GM21447 (cell line): ENCODE results near the gene SLC25A46.
"Not testable (repeated sequence)": the region's sequence is repeated elsewhere in the genome, so short reads cannot be mapped to it uniquely, and the experiment has no call there.

Experiments
- ATAC-seq: cut with Tn5 transposase; IDR thresholded peaks from one replicate; pipeline ENCODE4 v1.9.1; 2021; ENCODE audit not compliant: unreplicated experiment

SLC25A46 gene

DNA sequence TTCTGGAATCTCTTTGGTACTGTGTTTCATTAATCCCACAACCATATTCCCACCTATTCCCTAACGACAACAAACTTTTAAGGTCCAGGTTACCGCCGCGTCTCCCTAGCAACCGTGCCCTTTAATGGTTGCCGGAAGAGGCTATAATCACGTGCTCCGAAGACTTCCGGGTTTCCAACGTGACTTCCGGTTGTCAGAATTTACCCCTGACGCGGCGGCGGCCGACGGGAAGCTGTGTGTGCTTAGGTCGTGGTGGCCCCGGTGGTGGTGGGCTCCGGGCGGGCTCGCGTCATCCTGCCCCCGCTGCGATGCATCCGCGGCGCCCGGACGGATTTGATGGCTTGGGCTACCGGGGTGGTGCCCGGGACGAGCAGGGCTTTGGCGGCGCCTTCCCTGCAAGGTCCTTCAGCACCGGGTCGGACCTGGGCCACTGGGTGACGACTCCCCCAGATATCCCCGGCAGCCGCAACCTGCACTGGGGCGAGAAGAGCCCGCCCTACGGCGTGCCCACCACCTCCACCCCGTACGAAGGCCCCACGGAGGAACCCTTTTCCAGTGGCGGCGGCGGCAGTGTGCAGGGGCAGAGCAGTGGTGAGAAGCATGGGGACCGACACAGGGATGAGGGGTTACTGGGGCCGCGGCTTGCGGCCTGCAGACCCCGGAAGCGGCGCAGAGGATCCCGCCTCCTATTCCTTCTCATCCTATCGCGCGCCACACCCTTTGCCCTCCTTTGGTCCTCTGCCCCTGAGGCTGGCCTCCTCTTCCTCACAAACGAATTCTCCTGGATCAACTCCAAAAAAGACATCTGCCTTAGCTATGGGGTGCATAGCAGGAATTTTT is at the start of gene SLC25A46:
Gene SLC25A46 (plus strand): TSS at position 196 of the 840 bp plus-strand sequence. CDS start 113 bp downstream, at position 309.
- ATAC-seq, result peak; percentile 96

DNA sequence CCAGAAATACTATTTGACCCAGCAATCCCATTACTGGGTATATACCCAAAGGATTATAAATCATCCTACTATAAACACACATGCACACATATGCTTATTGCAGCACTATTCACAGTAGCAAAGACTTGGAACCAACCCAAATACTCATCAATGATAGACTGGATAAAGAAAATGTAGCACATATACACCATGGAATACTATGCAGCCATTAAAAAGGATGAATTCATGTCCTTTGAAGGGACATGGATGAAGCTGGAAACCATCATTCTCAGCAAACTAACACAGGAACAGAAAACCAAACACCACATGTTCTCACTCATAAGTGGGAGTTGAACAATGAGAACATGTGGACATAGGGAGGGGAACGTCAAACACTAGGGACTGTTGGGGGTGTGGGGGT is 48.2 kb upstream of the SLC25A46 start:
- ATAC-seq, result not testable (repeated sequence)

DNA sequence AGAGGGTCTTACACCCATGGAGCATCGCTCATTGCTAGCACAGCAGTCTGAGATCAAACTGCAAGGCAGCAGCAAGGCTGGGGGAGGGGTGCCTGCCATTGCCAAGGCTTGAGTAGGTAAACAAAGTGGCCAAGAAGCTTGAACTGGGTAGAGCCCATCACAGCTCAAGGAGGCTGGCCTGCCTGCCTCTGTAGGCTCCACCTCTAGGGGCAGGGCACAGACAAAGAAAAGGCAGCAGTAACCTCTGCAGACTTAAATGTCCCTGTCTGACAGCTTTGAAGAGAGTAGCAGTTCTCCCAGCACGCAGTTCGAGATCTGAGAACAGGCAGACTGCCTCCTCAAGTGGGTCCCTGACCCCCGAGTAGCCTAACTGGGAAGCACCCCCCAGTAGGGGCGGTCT is 46.1 kb upstream of the SLC25A46 start:
- ATAC-seq, result not testable (repeated sequence)

DNA sequence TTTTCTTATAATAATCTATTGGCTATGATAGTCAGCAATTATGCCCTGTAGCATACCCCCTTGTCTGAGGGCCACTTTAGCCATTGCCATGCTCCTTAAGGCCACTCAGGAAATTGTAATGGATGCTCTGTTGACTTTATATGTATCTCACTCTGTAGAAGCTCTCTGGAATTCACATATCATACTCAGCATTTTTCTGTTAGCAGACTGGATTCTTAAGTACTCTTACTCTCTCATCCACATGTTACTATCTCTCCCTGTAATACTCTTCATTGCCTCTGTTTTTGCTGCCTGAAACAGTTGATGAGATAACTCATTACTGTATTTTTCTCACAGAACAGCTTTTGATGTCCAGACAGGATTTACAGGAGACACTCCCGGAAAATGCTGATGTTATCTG is 36.5 kb upstream of the SLC25A46 start:
- ATAC-seq, result no peak

DNA sequence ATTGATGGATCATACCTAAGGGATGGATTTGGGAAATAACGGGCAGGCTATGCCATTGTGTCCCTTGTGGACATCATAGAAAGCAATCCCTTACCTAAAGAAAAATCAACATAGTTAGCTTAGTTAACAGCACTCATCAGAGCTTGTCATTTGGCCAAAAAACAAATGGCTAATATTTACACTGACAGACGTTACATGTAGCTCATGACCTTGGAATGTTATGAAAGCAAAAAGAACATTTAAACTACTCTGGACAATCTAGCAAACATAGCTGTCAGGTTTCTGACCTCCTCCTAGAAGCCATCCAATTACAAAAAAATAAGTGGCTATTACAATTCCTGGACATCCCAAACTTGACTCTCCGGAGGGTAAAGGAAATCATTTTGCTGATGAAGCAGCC is 36.1 kb upstream of the SLC25A46 start:
- ATAC-seq, result no peak

DNA sequence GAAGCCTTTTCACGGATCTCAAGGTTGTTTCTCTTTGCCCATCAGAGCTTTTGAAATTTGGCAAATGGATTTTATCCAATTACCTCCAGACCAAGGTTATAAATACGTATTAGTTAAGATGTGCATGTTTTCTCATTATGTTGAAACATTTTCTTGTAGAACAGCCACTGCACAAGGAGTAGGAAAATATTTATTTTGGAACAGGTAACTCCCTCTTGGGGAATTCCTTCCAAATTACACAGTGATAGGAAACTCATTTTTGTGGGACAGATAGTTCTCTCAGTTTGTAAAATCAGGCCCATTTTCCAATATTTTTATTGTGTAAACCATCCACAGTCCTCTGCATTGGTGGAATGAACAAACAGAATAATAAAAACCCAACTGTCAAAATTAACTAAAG is 35.3 kb upstream of the SLC25A46 start:
- ATAC-seq, result no peak

DNA sequence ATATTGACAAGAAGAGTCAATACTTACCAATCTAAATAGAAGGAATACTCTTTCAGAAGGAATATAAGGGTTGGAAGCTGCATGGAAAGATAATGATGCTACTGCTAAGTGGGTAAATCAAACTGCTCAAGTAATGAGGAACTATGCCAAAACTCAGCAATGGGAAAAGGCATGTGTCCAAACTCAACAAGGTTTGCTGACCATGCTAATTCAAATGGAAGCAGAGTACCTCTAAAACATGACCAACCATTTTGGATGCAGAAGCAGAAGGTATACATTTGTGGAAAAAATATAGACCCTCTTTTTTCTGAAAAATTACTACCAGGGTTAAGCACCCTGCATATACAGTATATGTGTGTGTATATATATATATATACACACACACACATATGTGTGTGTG is 33.5 kb upstream of the SLC25A46 start:
- ATAC-seq, result no peak

DNA sequence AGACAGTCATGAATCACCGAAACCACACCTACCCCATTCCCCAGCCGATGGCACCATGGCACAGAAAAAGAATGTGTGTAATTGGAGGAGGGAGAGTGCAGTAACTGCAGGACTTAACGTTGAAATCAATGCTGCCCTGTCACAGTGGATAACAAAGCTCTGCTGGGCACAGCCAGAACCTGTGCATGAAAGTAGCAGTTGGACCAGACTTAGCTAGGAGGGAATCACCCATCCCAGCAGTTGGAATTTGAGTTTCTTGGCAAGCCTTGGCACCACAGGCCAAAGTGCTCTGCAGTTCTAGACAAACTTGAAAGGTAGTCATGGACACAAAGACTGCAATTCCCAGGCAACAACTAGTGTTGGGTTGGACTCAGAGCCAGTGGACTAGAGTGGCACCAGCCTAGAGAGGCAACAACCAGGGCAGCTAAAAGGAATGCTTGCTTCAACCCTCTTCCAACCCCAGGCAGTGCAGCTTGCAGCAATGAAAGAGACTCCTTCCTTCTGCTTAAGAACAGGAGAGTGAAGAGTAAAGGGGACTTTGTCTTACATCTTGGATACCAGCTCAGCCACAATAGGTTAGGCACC is 31.5 kb upstream of the SLC25A46 start:
- ATAC-seq, result no peak

DNA sequence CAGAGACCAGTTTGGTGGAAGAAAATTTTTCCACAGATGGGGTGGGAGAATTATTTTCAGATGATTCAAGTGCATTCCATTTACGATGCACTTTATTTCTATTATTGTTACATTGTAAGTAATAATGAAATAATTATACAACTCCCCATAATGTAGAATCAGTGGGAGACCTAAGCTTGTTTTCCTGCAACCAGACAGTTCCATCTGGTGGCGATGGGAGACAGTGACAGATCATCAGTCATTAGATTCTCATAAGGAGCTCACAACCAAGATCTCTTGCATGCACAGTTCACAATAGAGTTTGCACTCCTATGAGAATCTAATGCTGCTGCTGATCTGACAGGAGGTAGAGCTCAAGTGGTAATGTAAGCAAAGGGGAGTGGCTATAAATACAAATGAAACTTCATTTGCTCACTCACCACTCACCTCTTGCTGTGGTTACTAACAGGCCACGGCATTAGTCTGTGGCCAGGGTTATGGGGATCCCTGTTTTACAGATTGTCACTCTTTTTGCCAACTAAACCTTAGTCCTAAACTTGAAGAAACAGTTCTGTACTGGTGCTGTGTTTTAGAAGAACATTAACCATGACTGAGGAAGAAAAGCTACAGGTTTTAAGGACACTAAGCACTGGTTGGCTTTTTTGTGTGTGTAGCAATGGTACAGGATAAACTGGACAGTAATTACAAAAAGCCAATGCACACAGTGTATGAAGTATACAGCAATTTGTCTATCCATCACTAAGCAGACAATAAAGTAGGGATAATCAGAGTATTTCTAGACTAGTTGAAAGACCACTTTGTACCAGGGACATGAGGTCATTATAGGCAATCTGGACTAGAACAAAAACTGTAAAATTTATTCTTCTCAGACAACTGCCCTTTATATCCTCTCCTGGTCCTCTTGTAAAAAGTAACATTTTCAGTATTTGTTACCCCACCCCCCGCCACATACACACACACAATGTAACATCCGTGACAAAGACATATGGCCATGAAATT is 22.3 kb upstream of the SLC25A46 start:
- ATAC-seq, result peak; percentile 95

DNA sequence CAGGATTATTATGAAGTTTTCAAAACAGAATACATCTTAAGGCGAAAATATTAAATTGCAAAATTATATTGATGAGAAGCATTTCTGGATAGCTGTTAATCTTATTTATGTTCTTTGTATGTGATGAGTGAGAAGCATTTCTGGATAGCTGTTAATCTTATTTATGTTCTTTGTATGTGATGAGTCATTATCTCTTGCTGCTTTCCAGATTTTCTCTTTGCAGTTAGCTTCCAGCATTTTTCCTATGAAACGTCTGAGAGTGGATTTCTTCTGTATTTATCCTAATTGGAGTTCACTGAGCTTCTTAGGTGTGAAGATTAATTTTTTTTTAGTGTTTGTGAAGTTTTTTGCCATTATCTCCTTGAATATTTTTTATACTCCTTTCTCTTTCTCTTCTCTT is 20.5 kb upstream of the SLC25A46 start:
- ATAC-seq, result no peak

DNA sequence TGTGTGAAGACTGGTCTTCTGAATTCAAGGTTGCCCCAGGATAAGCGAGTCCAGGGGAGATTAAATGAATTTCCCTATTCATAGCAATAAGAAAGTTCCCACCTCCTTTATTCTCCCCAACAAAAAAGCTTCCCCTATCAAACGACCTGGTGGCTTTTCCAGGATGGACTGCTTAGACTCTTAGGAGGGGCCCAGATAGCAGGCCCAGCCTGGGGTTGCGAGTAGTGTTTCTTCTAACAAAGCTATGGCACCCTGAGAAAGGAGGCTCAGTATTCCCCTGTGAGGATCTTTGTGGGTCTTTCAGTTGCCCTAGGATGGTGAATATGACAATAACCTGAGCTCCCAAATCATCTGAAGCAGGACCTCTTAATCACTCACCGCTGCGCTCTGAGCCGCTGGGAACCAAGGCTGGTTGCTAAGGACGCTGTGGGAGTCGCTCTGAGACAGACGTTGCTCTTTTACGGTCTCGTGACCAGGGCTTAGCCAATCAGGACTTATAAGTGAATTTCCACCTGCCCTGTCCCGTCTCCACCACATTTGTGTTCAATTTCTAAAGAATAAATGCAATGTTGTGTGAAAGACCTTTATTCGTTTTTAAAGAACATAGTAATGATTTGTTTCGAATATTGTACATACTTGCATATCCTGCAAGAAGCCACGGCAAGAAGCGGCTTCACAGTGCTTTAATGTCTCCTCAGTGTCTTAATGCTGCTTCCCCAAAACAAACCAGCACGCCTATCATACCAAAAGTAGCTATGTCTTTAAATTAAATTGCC is 12.4 kb upstream of the SLC25A46 start, which contains the start of gene TMEM232:
Gene TMEM232 (minus strand): TSS at position 423 of the 776 bp plus-strand sequence. CDS start 59,319 bp downstream, outside the sequence.
- peak; percentile 100 for ATAC-seq

DNA sequence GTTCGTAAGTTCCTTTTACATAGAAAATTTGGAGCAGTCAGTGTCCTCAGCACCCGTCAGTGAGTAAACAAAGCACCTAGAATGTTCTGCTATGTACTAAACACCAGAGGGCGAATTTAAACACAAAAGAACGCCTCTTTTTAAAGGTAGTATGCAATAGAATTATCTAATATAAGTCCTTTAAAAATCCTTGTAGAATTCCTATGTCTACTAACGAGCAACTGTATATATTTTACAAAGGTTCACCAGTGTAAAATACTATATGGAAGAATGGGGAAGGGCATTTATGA is 11.8 kb upstream of the SLC25A46 start:
- ATAC-seq, result peak; percentile 61

DNA sequence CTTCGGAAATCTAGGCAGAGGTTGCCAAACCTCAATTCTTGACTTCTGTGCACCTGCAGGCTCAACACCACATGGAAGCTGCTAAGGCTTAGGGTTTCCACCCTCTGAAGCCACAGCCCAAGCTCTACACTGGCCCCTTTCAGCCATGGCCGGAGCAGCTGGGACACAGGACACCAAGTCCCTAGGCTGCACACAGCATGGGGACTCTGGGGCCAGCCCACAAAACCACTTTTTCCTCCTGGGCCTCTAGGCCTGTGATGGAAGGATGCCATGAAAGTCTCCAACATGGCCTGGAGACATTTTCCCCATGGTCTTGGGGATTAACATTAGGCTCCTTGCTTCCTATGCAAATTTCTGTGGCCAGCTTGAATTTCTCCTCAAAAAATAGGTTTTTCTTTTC is 7.3 kb upstream of the SLC25A46 start:
- not testable (repeated sequence) for ATAC-seq

DNA sequence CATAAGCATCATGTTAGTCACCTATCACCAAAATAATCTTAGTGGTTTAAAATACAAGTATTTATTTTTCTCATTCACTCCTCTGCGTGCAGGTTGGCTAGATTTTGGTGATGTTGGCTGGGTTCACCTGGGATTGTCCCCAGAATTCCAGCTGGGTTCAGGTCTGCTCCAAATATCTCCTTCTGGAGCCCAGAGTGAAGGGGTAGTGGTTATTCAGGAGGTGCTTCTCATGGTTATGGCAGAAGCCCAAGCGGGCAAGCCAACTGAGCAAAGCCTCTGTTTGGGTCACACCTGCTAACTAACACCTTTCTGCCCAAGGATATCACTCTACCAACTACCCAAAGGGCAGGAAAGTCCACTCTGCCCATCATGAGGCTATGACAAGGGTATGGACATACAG is 4.7 kb upstream of the SLC25A46 start:
- ATAC-seq, result no peak

DNA sequence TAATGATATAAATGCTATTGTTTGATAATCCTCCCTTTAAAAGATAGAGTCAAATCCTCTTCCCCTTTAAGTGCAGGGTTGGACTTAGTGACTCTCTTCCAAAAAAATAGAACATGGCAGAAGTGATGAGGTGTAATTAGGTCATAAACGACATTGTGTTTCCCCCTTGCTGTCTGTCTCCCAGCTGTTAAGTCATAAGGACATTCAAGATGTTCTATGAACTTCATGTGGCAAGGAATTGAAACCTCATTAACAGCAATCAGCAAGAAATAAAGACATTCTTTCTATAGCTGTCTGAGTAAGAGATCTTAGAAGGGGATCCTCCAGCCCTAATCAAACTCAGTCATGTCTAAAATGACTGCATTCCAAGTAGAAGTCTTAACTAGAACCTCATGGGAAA is 3.3 kb upstream of the SLC25A46 start:
- ATAC-seq, result no peak

DNA sequence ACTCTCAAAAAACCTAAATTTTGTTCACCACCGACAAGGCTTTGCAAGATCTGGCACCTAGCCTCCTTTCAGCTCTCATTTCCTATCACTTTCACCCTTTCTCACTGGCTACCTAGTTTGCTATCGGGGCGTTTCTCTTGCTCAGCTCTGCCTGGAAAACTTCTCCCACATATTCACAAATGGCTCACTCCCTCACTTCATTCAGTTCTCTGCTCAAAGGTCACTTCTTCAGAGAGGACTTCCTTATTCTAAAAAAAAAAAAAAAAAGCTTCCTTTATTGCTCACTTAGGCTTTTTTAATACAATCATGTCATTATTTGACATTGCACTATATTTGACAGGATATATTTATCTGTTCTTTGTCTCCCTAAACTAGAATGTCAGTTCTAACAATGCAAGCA is 2.1 kb upstream of the SLC25A46 start:
- ATAC-seq, result no peak

DNA sequence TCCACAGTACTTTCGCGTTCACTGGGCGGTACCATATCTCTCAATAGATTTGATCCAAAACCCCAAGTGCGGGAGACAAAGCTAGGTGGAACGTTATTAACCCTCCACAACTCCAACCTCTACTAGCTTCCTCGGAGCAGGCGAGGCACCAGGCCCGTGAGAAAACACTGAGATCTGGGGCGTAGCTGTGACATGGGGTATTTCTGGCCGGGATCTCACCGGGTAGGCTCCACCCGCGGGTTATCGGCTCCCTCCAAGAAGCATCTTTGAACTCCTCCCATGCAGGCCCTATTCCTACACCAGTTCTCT is 350 bp upstream of the SLC25A46 start:
- ATAC-seq, result peak; percentile 52

DNA sequence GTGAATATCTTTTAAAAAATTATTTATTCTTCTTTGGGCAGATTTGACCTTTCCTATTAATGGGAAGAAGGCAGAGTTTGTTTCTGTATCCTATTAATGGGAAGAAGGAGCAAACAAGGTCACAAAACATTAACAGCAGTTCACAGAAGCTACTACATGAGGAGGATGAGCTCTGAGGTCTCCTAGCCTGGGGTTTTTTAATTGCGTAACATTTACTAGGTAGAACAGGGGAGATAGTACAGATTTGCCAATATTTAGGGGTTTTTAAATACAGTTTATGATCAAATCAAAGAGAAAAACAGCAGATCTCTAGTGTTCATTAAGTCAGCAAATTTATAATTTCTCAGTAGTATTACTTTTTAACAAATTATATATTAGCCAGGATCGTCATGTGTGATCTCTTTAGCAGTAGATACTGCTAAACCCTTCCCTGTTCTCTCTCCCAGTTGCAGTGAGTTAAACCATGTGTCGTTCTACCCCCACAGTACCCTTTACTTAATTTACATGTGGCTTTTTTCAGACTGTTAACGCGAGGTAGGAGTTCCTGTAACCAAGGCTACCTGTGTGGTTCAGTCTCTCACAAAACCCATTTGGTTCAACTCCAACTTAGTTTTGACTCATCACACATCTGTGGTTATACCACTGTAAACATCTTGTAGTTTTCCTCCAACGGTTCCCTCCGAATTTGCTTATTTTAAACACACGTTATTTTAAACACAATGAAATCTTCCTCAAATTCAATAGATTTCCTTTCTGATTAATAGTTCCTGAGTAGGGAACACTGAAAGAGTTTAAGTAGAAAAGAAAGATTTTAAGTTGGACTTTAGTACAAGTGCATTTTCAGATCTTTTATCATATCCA is 13.3 kb downstream of the SLC25A46 start:
- ATAC-seq, result peak; percentile 97

DNA sequence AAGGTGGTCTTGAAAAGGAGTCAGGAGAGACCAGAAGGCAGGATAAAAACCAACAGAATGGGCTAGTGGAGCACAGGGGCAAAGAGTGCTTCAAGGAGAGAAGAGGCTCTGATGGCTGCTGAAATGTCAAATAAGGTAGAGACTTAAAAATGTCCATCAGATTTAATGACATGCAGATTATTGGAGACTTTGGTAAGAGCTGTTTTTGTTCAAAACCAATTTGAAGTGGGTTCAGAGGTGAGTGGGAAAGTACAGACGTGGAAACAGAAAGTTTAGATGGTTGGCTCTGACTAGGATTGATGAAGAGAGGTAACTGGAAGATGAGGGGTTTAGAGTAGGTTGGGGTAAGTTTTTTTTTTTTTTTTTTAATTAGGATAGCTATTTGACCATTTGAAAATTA is 14.1 kb downstream of the SLC25A46 start:
- ATAC-seq, result peak; percentile 27

DNA sequence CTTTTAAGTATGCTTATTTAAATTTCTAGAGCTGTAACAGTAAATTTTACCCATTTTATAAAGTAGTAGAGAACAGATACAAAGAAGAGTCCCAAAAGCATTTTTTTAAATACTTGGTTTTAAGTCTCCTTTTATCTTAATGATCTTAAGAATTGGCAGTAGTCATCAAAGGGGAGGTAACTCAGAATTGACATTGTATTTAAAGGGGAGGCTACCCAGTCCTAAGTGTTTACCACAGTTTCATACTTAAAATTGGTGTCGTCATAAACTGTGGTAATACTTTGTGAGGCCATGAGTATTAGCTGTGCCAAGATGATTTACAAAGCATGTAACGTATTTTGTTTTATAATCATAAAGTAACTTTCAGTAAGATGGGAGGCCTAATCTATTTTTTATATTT is 14.8 kb downstream of the SLC25A46 start:
- ATAC-seq, result no peak
